GM19438 (cell line): ENCODE data around the gene SEPTIN11.
A peak's percentile ranks its signal among the peaks of the same experiment; 100 is the strongest.

Experiments used
- ATAC-seq: cut with Tn5 transposase; IDR thresholded peaks from one replicate; pipeline ENCODE4 v1.9.1; 2021; ENCODE audit warnings: low read depth; ENCODE audit not compliant: unreplicated experiment

SEPTIN11 gene

GRCh38 chr4:76949276-76950051, at the start of gene SEPTIN11:
SEPTIN11 (plus strand) TSS chr4:76949752; CDS start chr4:76949904, 152 bp downstream.
- ATAC-seq: peak; percentile 60

- ATAC-seq: no peak
Observed at GRCh38 chr4:76902233-76902890, 47.2 kb upstream of the SEPTIN11 start.

GRCh38 chr4:76904646-76905190, 44.8 kb upstream of the SEPTIN11 start:
- ATAC-seq: no peak

- no peak for ATAC-seq
Observed at GRCh38 chr4:76905521-76905920, 44.0 kb upstream of the SEPTIN11 start.

- no peak for ATAC-seq
Observed at GRCh38 chr4:76909711-76910110, 39.8 kb upstream of the SEPTIN11 start.

- ATAC-seq: no peak
Observed at GRCh38 chr4:76920715-76921114, 28.8 kb upstream of the SEPTIN11 start.

- no peak for ATAC-seq
Observed at GRCh38 chr4:76923619-76924357, 25.8 kb upstream of the SEPTIN11 start.

- no peak for ATAC-seq
Observed at GRCh38 chr4:76926841-76927240, 22.7 kb upstream of the SEPTIN11 start.

- ATAC-seq: no peak
Observed at GRCh38 chr4:76930685-76931084, 18.9 kb upstream of the SEPTIN11 start.

- no peak for ATAC-seq
Observed at GRCh38 chr4:76931087-76931486, 18.5 kb upstream of the SEPTIN11 start.

- ATAC-seq: no peak
Observed at GRCh38 chr4:76931576-76932276, 17.8 kb upstream of the SEPTIN11 start.

- ATAC-seq: no peak
Observed at GRCh38 chr4:76939184-76939583, 10.4 kb upstream of the SEPTIN11 start.

GRCh38 chr4:76943129-76943620, 6.4 kb upstream of the SEPTIN11 start:
- ATAC-seq: no peak

GRCh38 chr4:76943790-76944189, 5.8 kb upstream of the SEPTIN11 start:
- ATAC-seq: no peak

- no peak for ATAC-seq
Observed at GRCh38 chr4:76947369-76947768, 2.2 kb upstream of the SEPTIN11 start.

- peak; percentile 43 for ATAC-seq
Observed at GRCh38 chr4:76948443-76949275, 893 bp upstream of the SEPTIN11 start.

- peak; percentile 22 for ATAC-seq
Observed at GRCh38 chr4:76950052-76950955, 752 bp downstream of the SEPTIN11 start.

- peak; percentile 0 for ATAC-seq
Observed at GRCh38 chr4:76950956-76951671, 1.6 kb downstream of the SEPTIN11 start.
